SU-DHL-6 (cell line): ENCODE results near the gene MARK2.

Source experiments
- H2AFZ ChIP-seq: fragments of 200-600 bp; sonication (generic); 2 replicates; pipeline ENCODE4 v1.6.1; 2014; ENCODE audit warnings: low read depth, mild to moderate bottlenecking, moderate library complexity, mixed read lengths, antibody characterized with exemption, low read length; ENCODE audit not compliant: severe bottlenecking
- H3F3A ChIP-seq: fragments of 200-600 bp; shearing (Covaris generic); 2 replicates; pipeline ENCODE4 v1.6.0; 2016; ENCODE audit warnings: antibody characterized with exemption, mild to moderate bottlenecking; ENCODE audit not compliant: insufficient read depth
- H3K27ac ChIP-seq: fragments of 200-600 bp; sonication (generic); 2 replicates; pipeline ENCODE4 v1.5.1; 2016; ENCODE audit warnings: low read depth, mild to moderate bottlenecking, low read length, moderate library complexity, mixed read lengths
- H3K27me3 ChIP-seq: fragments of 200-600 bp; sonication (generic), shearing (Covaris generic); 2 replicates; pipeline ENCODE4 v1.6.0; 2014; ENCODE audit warnings: mild to moderate bottlenecking, low read length
- H3K36me3 ChIP-seq: fragments of 200-600 bp; sonication (generic); 2 replicates; pipeline ENCODE4 v1.6.1; 2014; ENCODE audit warnings: mild to moderate bottlenecking, low read length, mixed read lengths
- H3K4me2 ChIP-seq: fragments of 300-600, 200-600 bp; shearing (Covaris generic), sonication (generic); 2 replicates; pipeline ENCODE4 v1.6.0; 2014; ENCODE audit warnings: low read length, low read depth, mild to moderate bottlenecking; ENCODE audit not compliant: poor library complexity, severe bottlenecking
- H3K4me3 ChIP-seq: fragments of 200-600 bp; sonication (generic); 2 replicates; pipeline ENCODE4 v1.5.1; 2014; ENCODE audit warnings: antibody characterized with exemption, low read length, mild to moderate bottlenecking, mixed read lengths; ENCODE audit not compliant: insufficient read depth, poor library complexity, severe bottlenecking
- H3K79me2 ChIP-seq: fragments of 200-600 bp; sonication (generic); 2 replicates; pipeline ENCODE4 v1.6.1; 2014; ENCODE audit warnings: mild to moderate bottlenecking, low read length, moderate library complexity; ENCODE audit not compliant: insufficient read depth
- H3K9ac ChIP-seq: fragments of 200-600 bp; sonication (generic); 2 replicates; pipeline ENCODE4 v1.7.0; 2014; ENCODE audit warnings: mild to moderate bottlenecking, low read length
- H3K9me2 ChIP-seq: fragments of 200-600 bp; sonication (generic); replicated peaks from 2 replicates; pipeline ENCODE4 v1.6.1; 2014; ENCODE audit warnings: low read length; ENCODE audit not compliant: insufficient read depth
- H3K9me3 ChIP-seq: fragments of 200-600 bp; sonication (generic); 2 replicates; pipeline ENCODE4 v1.6.1; 2014; ENCODE audit warnings: low read length, mixed read lengths; ENCODE audit not compliant: insufficient read depth
- H4K20me1 ChIP-seq: fragments of 200-600 bp; sonication (generic); 2 replicates; pipeline ENCODE4 v1.6.1; 2014; ENCODE audit warnings: low read depth, mild to moderate bottlenecking, antibody characterized with exemption, low read length, moderate library complexity, mixed read lengths
- CTCF ChIP-seq: fragments of 200-600 bp; sonication (generic); IDR thresholded peaks from one replicate; pipeline ENCODE4 v1.5.1; 2017; ENCODE audit warnings: antibody characterized with exemption, mild to moderate bottlenecking, low read length, moderate library complexity; ENCODE audit not compliant: insufficient read depth, poor library complexity, severe bottlenecking
- EZH2phosphoT487 ChIP-seq: fragments of 200-600 bp; sonication (generic), shearing (Covaris generic); conservative IDR thresholded peaks from 2 replicates; pipeline ENCODE4 v1.6.1; 2018; ENCODE audit warnings: mild to moderate bottlenecking, antibody characterized with exemption, low read length, moderate library complexity, mixed read lengths

MARK2 gene

GRCh38 chr11:63941901-63942300, 103.0 kb downstream of the MARK2 start:
- TF ChIP-seq CTCF = no peak
- no peak for TF ChIP-seq EZH2phosphoT487
- Histone ChIP-seq H3K4me3 (no peak overlapping the region), H3K9ac (no peak overlapping the region), H3K79me2 (peaks cover 51% of the 10 kb centered on the region), H3K27ac (no peak overlapping the region), H3K4me2 (no peak overlapping the region), H3K9me3 (no peaks in the 10 kb centered on the region), H3K36me3 (no peaks in the 10 kb centered on the region), H3F3A (peaks cover 10% of the 10 kb centered on the region), H3K9me2 (no peaks in the 10 kb centered on the region), H2AFZ (no peak overlapping the region), H4K20me1 (no peaks in the 10 kb centered on the region), H3K27me3 (no peaks in the 10 kb centered on the region)

GRCh38 chr11:63942803-63943202, 103.9 kb downstream of the MARK2 start:
- Histone ChIP-seq H3K36me3 (no peaks in the 10 kb centered on the region), H3K27me3 (no peaks in the 10 kb centered on the region), H3K9ac (no peak overlapping the region), H3K9me3 (no peaks in the 10 kb centered on the region), H2AFZ (no peak overlapping the region), H3K79me2 (peaks cover 51% of the 10 kb centered on the region), H3K4me2 (no peak overlapping the region), H3F3A (peaks cover 10% of the 10 kb centered on the region), H3K27ac (no peak overlapping the region), H3K4me3 (no peak overlapping the region), H4K20me1 (no peaks in the 10 kb centered on the region), H3K9me2 (no peaks in the 10 kb centered on the region)
- TF ChIP-seq EZH2phosphoT487 (no peak), CTCF (no peak)

- H3K9ac ChIP-seq = no peak overlapping the region
Measured at GRCh38 chr11:63944987-63945386, 106.1 kb downstream of the MARK2 start.

More at GRCh38 chr11:63944987-63945386, 106.1 kb downstream of the MARK2 start:
- Histone ChIP-seq H3K4me3 (no peak overlapping the region), H3F3A (peaks cover 6% of the 10 kb centered on the region), H4K20me1 (no peaks in the 10 kb centered on the region), H3K36me3 (no peaks in the 10 kb centered on the region; the same call in 1 of the 2 replicates), H3K9me3 (no peaks in the 10 kb centered on the region), H3K4me2 (no peak overlapping the region), H3K9me2 (no peaks in the 10 kb centered on the region), H2AFZ (no peak overlapping the region), H3K79me2 (peaks cover 40% of the 10 kb centered on the region), H3K27ac (no peak overlapping the region), H3K27me3 (no peaks in the 10 kb centered on the region)
- TF ChIP-seq EZH2phosphoT487 = no peak
- TF ChIP-seq CTCF = no peak
